Muscle layer of duodenum (tissue), 2 donors: ENCODE measurements around the gene TBX15.

Experiments
- H3K27ac ChIP-seq: one replicate; pipeline ENCODE4 v1.7.0; 2013; ENCODE audit warnings: mild to moderate bottlenecking, low read length
- H3K27me3 ChIP-seq: one replicate; pipeline ENCODE4 v1.7.0; 2013; ENCODE audit warnings: low read depth, mild to moderate bottlenecking, control low read depth, low read length
- H3K36me3 ChIP-seq, 2 donors: one replicate each; pipeline ENCODE4 v1.7.0; 2013; ENCODE audit warnings: low read length in 2 of 2, control low read depth in 1 of 2, mild to moderate bottlenecking in 1 of 2; ENCODE audit not compliant: insufficient read depth in 2 of 2, control insufficient read depth in 1 of 2
- H3K4me1 ChIP-seq, 2 donors: one replicate each; pipeline ENCODE4 v1.7.0; 2013; ENCODE audit warnings: low read length in 2 of 2, mild to moderate bottlenecking in 2 of 2, control low read depth in 1 of 2, moderate library complexity in 1 of 2; ENCODE audit not compliant: insufficient read depth in 2 of 2, control insufficient read depth in 1 of 2
- H3K4me3 ChIP-seq, 2 donors: one replicate each; pipeline ENCODE4 v1.7.0; 2013; ENCODE audit warnings: low read length in 2 of 2, low read depth in 1 of 2, mild to moderate bottlenecking in 1 of 2
- H3K9me3 ChIP-seq, 2 donors: one replicate each; pipeline ENCODE4 v1.7.0; 2013; ENCODE audit warnings: low read length in 2 of 2, control low read depth in 1 of 2, mild to moderate bottlenecking in 1 of 2; ENCODE audit not compliant: control insufficient read depth in 1 of 2
- donor health status: healthy.

Gene TBX15

GRCh38 chr1:118914379-118915161 lies 73.6 kb downstream of the TBX15 start:
- no peak overlapping the region for H3K27ac ChIP-seq
- H3K4me1 ChIP-seq: no peaks in the 10 kb centered on the region
- H3K4me3 ChIP-seq: no peak overlapping the region
- no peaks in the 10 kb centered on the region for H3K36me3 ChIP-seq
- H3K9me3 ChIP-seq: no peaks in the 10 kb centered on the region
- H3K27me3 ChIP-seq: no peaks in the 10 kb centered on the region

GRCh38 chr1:118913818-118914217 lies 74.3 kb downstream of the TBX15 start:
- Histone ChIP-seq H3K4me1 (no peaks in the 10 kb centered on the region), H3K4me3 (no peak overlapping the region), H3K9me3 (no peaks in the 10 kb centered on the region), H3K36me3 (no peaks in the 10 kb centered on the region), H3K27me3 (no peaks in the 10 kb centered on the region), H3K27ac (no peak overlapping the region)

- Histone ChIP-seq H3K27ac (no peak overlapping the region), H3K4me3 (no peak overlapping the region), H3K4me1 (no peaks in the 10 kb centered on the region), H3K9me3 (no peaks in the 10 kb centered on the region), H3K36me3 (no peaks in the 10 kb centered on the region), H3K27me3 (no peaks in the 10 kb centered on the region)
These were observed 75.6 kb downstream of the TBX15 start for GRCh38 chr1:118912574-118912973.

DNA sequence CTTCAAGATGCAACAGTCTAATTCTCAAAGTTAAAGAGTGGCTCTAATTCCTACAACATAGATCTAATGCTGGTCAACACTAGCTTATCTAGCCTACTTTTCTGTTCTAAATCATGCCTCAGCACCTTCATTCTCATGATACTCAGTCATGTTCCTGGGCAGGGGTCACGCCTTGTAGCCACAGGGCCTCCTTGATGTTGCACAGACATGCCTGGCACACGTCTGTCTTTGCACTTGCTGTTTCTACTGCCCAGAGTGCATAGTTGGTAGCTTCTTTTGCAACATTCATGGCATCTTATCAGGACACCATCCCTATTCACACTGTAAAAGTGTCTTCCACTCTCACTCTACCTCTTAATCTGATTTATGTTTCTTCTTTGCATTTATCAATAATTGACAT lies 76.6 kb downstream of the TBX15 start:
- no peak overlapping the region for H3K4me3 ChIP-seq
- no peak overlapping the region for H3K27ac ChIP-seq
- H3K9me3 ChIP-seq: no peaks in the 10 kb centered on the region
- no peaks in the 10 kb centered on the region for H3K4me1 ChIP-seq
- H3K36me3 ChIP-seq: no peaks in the 10 kb centered on the region
- no peaks in the 10 kb centered on the region for H3K27me3 ChIP-seq

DNA sequence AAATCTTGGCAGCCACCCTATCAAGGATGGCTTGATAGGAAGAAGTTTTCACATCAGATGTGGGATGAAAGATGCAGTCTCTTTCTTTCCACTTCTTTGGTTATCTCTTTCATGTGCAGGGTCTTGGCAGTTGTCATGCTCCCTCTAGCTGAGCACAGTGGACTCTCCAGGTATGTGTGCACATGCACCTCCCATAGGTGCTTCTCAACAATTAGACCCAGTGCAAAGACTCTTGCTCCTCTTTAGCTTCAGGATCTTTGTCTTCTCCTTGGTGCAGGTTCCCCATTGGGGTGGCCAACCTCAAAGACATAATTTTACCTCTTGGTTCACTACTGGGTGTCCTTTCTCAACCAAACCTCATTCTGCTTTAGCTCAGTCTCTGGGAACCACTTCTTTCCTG lies 80.7 kb downstream of the TBX15 start:
- no peaks in the 10 kb centered on the region for H3K9me3 ChIP-seq
- H3K27me3 ChIP-seq: no peaks in the 10 kb centered on the region
- no peak overlapping the region for H3K4me3 ChIP-seq
- H3K4me1 ChIP-seq: no peaks in the 10 kb centered on the region
- H3K27ac ChIP-seq: no peak overlapping the region
- H3K36me3 ChIP-seq: no peaks in the 10 kb centered on the region

DNA sequence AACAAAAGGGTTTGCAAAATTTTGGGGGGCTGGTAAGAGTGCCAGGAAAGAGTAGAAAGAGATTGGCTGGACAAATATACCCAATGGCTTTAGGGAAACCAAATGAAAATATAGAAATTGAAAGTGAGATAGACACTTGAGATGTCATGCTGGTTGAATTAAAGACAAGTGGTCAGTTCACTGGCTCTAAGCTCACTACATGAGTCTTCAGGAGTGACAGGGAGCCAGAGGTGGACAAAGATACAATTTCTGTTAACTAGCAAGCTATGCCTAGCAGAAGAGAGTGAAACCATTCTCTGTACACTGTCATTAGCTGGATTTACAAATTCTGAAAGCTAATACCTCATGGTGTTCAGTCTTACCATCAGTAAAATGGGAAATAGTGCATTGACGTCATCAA lies 82.5 kb downstream of the TBX15 start:
- Histone ChIP-seq H3K4me1 (no peaks in the 10 kb centered on the region), H3K4me3 (no peak overlapping the region), H3K27ac (no peak overlapping the region), H3K27me3 (no peaks in the 10 kb centered on the region), H3K36me3 (no peaks in the 10 kb centered on the region), H3K9me3 (no peaks in the 10 kb centered on the region)

- Histone ChIP-seq H3K27ac (no peak overlapping the region), H3K36me3 (no peaks in the 10 kb centered on the region), H3K9me3 (no peaks in the 10 kb centered on the region), H3K4me3 (no peak overlapping the region), H3K27me3 (no peaks in the 10 kb centered on the region), H3K4me1 (no peaks in the 10 kb centered on the region)
These were observed 82.9 kb downstream of the TBX15 start for GRCh38 chr1:118905196-118905595.

DNA sequence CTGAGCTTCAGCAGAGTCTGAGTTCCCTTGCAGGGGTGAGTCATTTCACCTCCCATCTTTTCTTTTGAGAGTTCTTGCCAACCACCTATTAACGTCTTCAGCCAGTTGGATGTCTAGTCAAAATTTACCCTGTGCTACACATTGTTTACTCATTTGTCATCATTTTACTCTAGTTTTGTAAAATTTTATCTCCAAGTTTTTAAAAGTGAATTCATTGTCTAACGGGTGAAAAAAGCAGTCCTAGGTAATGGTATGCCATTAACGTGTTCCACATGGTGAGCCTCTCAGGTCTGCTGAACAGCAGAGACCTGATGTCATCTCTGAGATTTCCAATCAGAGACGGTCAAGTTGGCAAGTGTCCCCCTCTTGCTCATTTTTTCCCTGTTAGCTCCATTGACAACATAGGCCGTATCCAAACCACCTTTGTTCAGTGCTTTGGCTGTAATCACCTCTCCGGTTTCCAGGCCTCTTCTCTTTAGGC lies 85.4 kb downstream of the TBX15 start:
- Histone ChIP-seq H3K9me3 (no peaks in the 10 kb centered on the region), H3K27ac (no peak overlapping the region), H3K27me3 (no peaks in the 10 kb centered on the region), H3K4me1 (no peaks in the 10 kb centered on the region), H3K4me3 (no peak overlapping the region), H3K36me3 (no peaks in the 10 kb centered on the region)

GRCh38 chr1:118902299-118902698 lies 85.8 kb downstream of the TBX15 start:
- H3K9me3 ChIP-seq: no peaks in the 10 kb centered on the region
- H3K27ac ChIP-seq: no peak overlapping the region
- H3K4me3 ChIP-seq: no peak overlapping the region
- no peaks in the 10 kb centered on the region for H3K36me3 ChIP-seq
- no peaks in the 10 kb centered on the region for H3K4me1 ChIP-seq
- H3K27me3 ChIP-seq: no peaks in the 10 kb centered on the region

- Histone ChIP-seq H3K27me3 (no peaks in the 10 kb centered on the region), H3K9me3 (no peaks in the 10 kb centered on the region), H3K36me3 (no peaks in the 10 kb centered on the region), H3K4me3 (no peak overlapping the region), H3K27ac (no peak overlapping the region), H3K4me1 (no peaks in the 10 kb centered on the region)
These were observed 87.3 kb downstream of the TBX15 start for GRCh38 chr1:118900643-118901440.

DNA sequence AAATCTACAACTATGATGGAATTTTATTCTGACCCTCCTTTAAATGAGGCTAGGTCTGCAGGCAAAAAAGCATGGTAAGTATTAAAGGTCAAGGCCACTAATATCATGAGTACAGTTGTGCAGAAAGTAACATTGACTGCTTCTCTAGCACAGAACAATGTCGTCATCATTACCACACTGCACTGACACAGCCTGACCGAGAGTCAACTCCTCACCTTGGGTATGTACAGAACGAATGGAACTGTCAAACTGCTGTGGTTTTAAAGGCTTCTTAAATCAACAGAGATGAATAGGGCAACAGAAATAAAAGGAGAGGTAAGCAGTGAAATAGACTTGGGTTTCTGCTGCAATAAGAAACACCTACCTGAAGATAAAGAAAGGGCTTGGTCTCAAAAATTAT lies 88.8 kb downstream of the TBX15 start:
- Histone ChIP-seq H3K36me3 (no peaks in the 10 kb centered on the region), H3K27me3 (no peaks in the 10 kb centered on the region), H3K4me1 (no peaks in the 10 kb centered on the region), H3K4me3 (no peak overlapping the region), H3K9me3 (no peaks in the 10 kb centered on the region), H3K27ac (no peak overlapping the region)
